GM12864 (cell line): Measurements from ENCODE around the gene UPK3B.
"Not testable (repeated sequence)": the region's sequence is repeated elsewhere in the genome, so short reads cannot be mapped to it uniquely, and the experiment has no call there.

Experiments
- DNase-seq: peaks from one replicate; pipeline ENCODE4 v3.0.0-alpha.2; 2011; ENCODE audit warnings: low read depth
- H3K4me3 ChIP-seq: 2 replicates; pipeline ENCODE4 v1.5.1; 2011; ENCODE audit warnings: mild to moderate bottlenecking, low read depth, low read length, control low read depth
- TF ChIP-seq, protein P1 (sequence below): IDR thresholded peaks from 2 replicates; pipeline ENCODE4 v1.5.1; 2011; ENCODE audit warnings: low read depth, mild to moderate bottlenecking, moderate library complexity, low read length, control low read depth, inconsistent platforms; ENCODE audit errors: missing control alignments

Gene UPK3B

DNA sequence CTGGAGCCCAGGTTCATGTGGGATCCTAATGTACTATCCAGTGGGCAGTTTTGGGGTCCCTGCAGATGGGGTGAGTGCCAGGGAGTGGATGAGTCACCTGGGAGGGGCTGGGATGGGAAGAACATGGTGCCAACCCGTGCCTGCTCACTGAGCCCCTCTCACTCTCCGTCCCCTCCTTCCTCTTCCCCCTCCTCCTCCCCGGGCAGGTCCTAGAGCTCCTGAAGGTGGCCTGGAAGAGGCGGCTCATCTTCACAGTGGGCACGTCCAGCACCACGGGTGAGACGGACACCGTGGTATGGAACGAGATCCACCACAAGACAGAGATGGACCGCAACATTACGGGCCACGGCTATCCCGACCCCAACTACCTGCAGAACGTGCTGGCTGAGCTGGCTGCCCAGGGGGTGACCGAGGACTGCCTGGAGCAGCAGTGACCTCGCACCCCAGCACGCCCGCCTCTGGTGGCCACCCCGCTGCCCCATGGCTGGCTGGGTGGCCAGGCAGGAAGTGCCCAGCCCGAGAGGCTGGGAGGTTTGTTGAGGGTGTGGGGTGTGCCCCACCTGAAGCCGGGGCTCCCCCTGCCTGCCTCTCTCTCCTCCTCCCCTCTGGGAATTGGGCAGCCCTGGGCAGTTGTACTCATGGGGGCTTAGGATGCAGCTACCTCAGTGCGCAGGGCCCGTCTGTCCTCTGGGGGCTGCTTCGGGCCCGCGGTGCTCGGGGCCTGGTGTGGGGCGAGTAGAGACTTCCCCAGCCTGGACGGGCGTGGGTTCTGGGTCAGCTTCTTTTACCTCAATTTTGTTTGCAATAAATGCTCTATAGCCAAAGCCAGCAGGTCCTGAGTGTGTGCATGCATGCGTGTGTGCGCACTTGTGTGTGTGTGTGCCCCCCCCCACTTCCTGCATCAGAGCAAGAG lies 4.9 kb upstream of the UPK3B start:
- DNase-seq: no peak
- TF ChIP-seq, protein P1, sequence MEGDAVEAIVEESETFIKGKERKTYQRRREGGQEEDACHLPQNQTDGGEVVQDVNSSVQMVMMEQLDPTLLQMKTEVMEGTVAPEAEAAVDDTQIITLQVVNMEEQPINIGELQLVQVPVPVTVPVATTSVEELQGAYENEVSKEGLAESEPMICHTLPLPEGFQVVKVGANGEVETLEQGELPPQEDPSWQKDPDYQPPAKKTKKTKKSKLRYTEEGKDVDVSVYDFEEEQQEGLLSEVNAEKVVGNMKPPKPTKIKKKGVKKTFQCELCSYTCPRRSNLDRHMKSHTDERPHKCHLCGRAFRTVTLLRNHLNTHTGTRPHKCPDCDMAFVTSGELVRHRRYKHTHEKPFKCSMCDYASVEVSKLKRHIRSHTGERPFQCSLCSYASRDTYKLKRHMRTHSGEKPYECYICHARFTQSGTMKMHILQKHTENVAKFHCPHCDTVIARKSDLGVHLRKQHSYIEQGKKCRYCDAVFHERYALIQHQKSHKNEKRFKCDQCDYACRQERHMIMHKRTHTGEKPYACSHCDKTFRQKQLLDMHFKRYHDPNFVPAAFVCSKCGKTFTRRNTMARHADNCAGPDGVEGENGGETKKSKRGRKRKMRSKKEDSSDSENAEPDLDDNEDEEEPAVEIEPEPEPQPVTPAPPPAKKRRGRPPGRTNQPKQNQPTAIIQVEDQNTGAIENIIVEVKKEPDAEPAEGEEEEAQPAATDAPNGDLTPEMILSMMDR: no peak
- H3K4me3 ChIP-seq: no peak overlapping the region

DNA sequence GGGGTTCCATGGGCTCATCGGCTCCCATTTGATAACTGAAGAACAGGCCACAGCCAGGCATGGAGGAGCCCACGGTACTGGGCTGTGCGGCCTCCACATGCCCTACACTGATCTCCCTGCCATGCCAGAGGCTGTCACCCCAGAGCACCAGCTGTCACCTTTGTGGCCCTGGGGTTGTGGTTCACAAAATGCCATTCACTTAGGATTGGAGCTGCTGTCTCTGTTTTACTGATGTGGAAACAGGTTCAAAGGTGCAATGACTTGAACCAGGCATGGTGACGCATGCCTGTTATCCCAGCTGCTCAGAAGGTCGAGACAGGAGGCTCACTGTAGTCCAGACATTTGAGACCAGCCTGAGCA lies 4.3 kb upstream of the UPK3B start:
- DNase-seq: no peak
- no peak overlapping the region for H3K4me3 ChIP-seq
- TF ChIP-seq, protein P1: no peak

DNA sequence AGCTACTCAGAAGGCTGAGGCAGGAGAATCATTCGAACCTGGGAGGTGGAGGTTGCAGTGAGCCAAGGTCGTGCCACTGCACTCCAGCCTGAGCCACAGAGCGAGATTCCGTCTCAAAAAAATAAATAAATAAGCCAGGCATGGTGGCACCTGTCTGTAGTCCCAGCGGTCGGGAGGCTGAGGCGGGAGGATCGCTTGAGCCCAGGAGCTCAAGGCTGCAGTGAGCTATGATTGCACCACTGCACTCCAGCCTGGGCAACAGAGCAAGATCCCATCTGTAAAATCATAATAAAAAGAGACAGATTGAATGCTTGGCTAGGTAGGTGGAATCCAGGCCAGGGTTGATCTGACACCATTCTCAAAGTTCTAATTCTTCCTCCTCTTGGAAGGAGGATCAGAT lies 3.7 kb upstream of the UPK3B start:
- not testable (repeated sequence) for DNase-seq

DNA sequence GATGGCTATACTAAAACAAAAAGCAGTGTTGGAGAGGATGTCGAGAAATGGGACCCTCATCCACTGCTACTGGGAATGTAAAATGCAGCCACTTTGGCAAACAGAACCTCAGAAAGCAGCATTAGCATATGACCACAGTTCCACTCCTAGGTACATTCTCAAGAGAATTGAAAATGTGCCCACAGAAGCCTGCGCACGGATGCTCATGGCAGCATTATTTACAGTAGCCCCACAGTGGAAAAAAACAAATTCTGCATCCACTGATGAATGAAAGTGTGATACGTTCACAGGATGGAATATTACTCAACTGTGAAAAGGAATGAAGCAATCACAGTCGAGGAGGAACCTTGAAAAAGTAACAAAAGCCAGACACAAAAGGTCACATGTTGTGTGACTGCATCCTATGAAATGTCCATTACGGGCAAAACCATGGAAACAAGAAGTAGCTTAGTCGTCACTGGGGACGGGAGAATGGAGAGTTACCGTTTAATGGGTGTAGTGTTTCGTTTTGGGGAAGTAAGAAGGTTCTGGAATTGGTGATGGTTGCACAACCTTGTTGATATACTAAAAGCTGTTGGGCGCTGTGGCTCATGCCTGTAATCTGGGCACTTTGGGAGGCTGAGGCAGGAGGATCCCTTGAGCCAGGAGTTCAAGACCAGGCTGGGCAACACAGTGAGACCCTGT lies 2.5 kb upstream of the UPK3B start:
- TF ChIP-seq, protein P1: no peak
- no peak for DNase-seq
- H3K4me3 ChIP-seq: no peak overlapping the region

More for the DNA sequence above, 3.7 kb upstream of the UPK3B start:
- H3K4me3 ChIP-seq: not testable (repeated sequence)

DNA sequence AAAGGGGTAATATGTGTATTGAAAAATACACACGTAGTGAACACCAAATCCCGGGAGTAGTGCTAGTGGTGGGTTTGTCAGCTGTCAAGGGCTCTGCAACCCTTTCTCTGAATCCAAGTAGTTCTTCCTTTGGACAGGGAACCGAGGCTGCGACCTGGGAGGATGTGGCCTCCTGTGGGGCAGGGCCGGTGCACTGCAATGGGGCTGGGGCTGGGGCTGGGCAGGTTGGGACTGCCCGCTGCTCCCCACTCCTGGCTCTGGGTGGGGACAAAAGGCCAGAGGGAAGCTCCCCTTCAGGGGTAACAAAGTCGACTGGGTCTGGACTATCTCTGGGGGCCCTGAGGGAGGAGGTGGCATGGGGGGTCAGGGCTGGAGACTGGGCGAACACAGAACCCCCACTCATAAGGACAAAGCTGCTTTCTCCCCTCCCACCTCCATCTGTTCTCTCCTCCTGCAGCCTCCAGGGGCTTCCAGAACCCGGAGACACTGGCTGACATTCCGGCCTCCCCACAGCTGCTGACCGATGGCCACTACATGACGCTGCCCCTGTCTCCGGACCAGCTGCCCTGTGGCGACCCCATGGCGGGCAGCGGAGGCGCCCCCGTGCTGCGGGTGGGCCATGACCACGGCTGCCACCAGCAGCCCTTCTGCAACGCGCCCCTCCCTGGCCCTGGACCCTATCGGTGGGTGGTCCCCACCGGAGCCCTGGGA lies 1.0 kb downstream of the UPK3B start:
- H3K4me3 ChIP-seq, DNase-seq: not testable (repeated sequence)

DNA sequence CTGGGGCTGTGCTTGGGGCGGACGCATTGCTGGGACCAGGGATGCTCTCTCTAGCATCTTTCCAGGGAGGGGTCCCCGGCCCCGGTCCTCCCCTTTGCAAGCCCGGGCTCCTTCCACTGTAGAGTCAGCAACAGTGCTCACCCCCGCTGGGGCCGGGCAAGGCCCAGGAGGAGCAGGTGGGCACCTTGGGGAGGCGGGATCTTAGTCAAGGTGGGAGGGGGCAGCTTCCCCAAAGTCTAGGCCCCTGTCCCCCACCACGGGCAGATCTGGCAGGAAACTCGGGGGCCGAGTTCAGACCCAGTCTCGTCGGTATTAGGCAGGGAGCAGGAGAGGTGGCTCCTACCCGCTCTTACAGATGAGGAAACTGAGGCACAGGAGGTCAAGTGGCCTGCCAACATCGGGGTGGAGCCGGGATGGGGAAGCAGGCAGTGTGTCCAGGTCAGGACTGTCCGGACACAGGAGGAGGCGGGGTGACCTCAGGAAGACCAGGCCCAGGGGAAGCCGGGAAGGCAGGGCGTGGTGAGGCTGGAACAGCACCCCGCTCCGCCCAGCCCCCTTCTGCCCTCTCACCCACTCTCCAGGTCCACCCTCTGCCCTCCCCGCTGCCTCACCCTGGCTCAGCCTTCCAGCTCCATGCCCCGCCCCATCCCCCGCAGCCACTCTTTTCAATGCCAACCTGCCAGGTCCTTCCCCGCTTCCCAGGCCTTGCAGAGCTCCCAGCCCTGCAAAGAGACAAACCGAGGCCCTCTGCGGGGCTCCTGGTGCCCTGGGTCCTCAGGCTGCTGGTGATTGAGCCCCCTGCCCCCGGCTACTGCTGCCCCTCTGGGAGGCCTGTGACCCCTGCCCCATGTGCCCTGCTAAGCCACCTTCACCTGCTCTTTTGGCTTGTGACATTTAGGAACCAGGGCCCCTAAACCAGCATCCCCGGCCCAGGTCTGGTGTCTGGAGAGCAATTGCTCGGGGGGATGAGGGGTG lies 1.8 kb downstream of the UPK3B start:
- DNase-seq, H3K4me3 ChIP-seq: not testable (repeated sequence)

DNA sequence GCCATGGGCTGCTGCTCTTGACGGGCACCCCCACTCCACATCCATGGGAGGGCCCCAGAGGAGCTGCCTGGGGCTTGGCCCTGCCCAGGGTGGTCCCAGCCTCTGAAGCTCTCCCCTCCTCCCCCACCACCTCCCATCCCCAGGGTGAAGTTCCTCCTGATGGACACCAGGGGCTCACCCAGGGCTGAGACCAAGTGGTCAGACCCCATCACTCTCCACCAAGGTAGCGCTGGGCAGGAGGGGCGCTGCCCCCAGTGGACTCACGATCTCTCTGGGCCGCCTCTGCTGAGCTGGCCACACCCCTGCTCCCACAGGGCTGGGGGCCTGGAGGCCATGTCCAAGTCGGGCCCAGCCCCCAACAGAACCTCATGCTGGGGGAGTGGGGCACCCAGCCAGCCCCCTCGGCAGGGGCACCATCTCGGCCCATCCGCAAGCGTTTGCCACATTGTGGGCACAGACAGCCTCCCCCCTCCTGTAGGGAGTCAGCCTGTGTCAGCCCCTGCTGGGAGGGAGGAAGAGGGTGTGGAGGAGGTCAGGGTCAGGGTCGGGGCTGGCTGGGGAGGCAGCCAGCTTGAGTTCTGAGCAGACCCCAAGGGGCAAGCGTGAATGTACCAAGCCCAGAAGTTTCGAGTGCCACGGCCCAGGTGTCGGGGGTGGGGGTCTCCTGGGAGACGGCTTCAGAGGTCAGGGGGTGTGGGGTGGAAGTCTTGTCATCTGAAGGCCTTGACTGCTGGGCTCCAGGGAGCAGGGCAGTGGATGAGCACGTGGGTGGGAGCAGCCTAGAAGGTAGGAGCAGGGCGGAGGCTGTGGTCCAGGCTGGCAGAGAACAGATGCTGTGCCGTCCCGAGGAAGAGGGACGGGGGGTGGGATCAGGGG lies 2.8 kb downstream of the UPK3B start:
- no peak for DNase-seq
- H3K4me3 ChIP-seq: no peak overlapping the region
- TF ChIP-seq, protein P1: peak; percentile 39
